ENCODE measurements around the gene LRRC7. TPM values are rescaled to one million over a fixed set of nuclear protein-coding genes. Genes with fewer than 3 reads are reported as not detected.

Gene LRRC7
- total RNA-seq, 1 donor from 2014 or later, result 7.8 TPM

DNA sequence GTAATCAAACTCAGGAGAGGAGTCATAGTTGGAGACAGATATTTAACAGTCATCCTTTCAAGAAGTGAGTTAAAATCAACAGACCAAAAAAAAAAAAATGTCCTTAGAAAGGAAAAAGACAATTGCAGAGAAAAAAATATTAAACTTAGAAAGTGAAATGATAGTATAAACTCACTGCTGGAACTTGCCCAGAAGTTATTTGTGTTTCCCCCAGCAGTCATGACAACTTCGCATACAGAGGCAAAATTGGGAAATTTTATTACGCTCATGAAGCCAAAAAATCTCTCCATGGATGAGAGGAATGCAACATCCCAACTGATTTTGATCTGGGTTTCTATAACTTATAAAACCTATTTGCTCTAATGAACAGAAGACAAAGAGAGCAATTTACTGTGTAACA is 198.2 kb downstream of the LRRC7 start:
- Mint-ChIP-seq H3K27ac (no peak overlapping the region), H3K9me3 (ENCODE audit: low read depth) (no peaks in the 10 kb centered on the region), H3K27me3 (no peaks in the 10 kb centered on the region), H3K36me3 (ENCODE audit: insufficient read depth) (no peaks in the 10 kb centered on the region), H3K4me3 (ENCODE audit: low read depth) (no peak overlapping the region), H3K4me1 (ENCODE audit: low read depth) (no peaks in the 10 kb centered on the region)
- TF ChIP-seq, protein P1, sequence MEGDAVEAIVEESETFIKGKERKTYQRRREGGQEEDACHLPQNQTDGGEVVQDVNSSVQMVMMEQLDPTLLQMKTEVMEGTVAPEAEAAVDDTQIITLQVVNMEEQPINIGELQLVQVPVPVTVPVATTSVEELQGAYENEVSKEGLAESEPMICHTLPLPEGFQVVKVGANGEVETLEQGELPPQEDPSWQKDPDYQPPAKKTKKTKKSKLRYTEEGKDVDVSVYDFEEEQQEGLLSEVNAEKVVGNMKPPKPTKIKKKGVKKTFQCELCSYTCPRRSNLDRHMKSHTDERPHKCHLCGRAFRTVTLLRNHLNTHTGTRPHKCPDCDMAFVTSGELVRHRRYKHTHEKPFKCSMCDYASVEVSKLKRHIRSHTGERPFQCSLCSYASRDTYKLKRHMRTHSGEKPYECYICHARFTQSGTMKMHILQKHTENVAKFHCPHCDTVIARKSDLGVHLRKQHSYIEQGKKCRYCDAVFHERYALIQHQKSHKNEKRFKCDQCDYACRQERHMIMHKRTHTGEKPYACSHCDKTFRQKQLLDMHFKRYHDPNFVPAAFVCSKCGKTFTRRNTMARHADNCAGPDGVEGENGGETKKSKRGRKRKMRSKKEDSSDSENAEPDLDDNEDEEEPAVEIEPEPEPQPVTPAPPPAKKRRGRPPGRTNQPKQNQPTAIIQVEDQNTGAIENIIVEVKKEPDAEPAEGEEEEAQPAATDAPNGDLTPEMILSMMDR (IDR thresholded peaks at IDR 0.05; ENCODE audit: unreplicated experiment), result no peak
- DNase-seq (ENCODE audit: low spot score, unreplicated experiment), result no peak

DNA sequence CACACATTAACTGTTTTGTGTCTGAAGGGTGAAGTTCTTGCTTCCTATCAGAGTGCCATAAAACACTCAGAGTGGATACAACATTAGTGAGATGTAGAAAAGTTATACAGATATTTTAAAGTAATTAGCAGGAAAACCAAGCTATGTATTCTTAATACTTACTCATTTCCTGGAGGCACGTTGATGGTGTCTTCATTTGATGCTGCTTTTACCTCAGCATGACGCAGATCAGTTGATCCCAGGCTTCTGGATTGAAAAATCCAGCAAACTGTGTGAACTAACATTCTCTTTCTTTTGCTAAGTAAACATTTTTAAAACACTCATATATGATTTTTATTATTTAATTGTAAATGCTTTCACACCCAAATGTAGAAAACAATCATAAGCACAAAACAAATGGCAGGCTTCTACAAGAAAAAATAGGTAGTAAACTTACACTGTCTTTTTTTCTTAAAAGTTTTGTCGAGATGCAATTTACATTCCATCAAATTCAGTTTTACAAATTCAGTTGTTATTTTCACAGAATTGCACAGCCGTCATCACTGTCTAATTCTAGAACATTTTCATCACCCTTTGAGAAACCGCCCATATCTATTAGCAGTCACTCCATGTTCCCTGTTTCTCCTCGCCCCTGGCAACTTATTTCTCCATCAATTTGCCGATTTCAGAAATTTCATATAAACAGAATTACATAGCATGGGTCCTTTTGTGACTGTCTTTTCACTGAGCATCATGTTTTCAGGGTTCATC is 198.9 kb downstream of the LRRC7 start:
- H3K4me1 Mint-ChIP-seq (ENCODE audit: low read depth), result no peaks in the 10 kb centered on the region
- no peaks in the 10 kb centered on the region for H3K9me3 Mint-ChIP-seq (ENCODE audit: low read depth)
- no peaks in the 10 kb centered on the region for H3K27me3 Mint-ChIP-seq
- no peaks in the 10 kb centered on the region for H3K36me3 Mint-ChIP-seq (ENCODE audit: insufficient read depth)
- DNase-seq (ENCODE audit: low spot score, unreplicated experiment), result no peak
- no peak overlapping the region for H3K27ac Mint-ChIP-seq
- TF ChIP-seq, protein P1 (IDR thresholded peaks at IDR 0.05; ENCODE audit: unreplicated experiment), result no peak
- H3K4me3 Mint-ChIP-seq (ENCODE audit: low read depth), result no peak overlapping the region

DNA sequence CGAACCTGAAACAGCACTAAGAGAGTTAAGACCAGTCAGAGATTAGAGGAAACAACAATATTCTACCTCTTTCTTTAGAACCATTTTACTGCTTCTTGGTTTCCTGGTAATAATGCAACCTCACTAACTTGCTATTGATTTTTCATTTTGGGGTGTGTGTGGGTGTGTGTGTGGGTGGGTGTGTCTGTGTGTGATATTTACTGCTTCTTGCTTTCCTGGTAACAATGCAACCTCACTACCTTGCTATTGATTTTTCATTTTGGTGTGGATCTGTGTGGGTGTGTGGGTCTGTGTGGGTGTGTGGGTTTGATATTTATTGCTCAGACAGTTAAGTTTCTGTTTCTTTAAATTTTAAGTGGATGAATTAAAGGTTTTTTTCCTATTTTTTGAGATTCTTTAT is 208.8 kb downstream of the LRRC7 start:
- no peaks in the 10 kb centered on the region for H3K9me3 Mint-ChIP-seq (ENCODE audit: low read depth)
- TF ChIP-seq, protein P1 (IDR thresholded peaks at IDR 0.05; ENCODE audit: unreplicated experiment), result no peak
- H3K27me3 Mint-ChIP-seq, result no peaks in the 10 kb centered on the region

DNA sequence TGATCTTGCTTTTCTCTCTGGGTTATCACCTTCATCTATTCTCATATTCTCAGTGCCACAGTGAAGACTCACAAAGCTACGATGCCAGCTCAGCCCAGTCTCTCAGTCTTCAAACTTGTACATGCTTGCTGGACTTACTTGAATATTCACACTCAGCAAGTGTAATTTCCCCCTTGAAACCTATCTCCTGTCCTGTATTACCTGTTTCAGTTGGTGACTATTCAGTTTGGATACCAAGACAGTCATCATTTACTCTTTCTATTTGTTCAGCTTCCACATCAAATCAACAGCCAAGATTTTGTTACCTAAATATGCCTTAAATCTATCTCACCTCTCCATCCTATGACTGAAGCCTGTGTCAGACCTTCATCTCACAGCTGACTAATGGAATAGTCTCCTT is 209.7 kb downstream of the LRRC7 start:
- Mint-ChIP-seq H3K27ac (no peak overlapping the region), H3K4me1 (ENCODE audit: low read depth) (peaks cover 2% of the 10 kb centered on the region), H3K36me3 (ENCODE audit: insufficient read depth) (no peaks in the 10 kb centered on the region), H3K9me3 (ENCODE audit: low read depth) (no peaks in the 10 kb centered on the region), H3K27me3 (no peaks in the 10 kb centered on the region), H3K4me3 (ENCODE audit: low read depth) (no peak overlapping the region)
- TF ChIP-seq, protein P1 (IDR thresholded peaks at IDR 0.05; ENCODE audit: unreplicated experiment), result no peak
- DNase-seq (ENCODE audit: low spot score, unreplicated experiment), result no peak

More for the DNA sequence above, 208.8 kb downstream of the LRRC7 start:
- H3K27ac Mint-ChIP-seq, result no peak overlapping the region
- peaks cover 2% of the 10 kb centered on the region for H3K4me1 Mint-ChIP-seq (ENCODE audit: low read depth)
- H3K4me3 Mint-ChIP-seq (ENCODE audit: low read depth), result no peak overlapping the region
- DNase-seq (ENCODE audit: low spot score, unreplicated experiment), result no peak
- no peaks in the 10 kb centered on the region for H3K36me3 Mint-ChIP-seq (ENCODE audit: insufficient read depth)

DNA sequence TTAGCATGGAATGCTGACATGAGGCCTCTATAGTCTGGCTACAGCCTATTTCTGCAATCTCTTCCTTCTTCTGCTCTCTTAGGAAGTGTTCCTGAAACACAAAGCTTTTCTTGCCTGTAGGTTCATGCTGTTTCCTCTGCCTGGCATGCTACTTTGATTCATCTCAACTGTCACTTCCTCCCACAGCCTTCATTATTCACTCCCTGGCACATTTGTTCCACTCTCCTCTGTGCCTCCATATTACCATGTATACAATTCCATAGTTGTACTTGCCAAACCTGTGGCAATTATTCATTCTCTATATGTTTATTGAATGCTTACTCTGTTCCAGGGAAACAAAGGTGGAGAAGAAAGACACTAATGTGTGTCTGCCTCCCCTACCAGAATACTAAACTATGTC is 210.2 kb downstream of the LRRC7 start:
- H3K4me3 Mint-ChIP-seq (ENCODE audit: low read depth), result no peak overlapping the region
- no peak overlapping the region for H3K27ac Mint-ChIP-seq
- peaks cover 2% of the 10 kb centered on the region for H3K4me1 Mint-ChIP-seq (ENCODE audit: low read depth)
- DNase-seq (ENCODE audit: low spot score, unreplicated experiment), result no peak
- no peaks in the 10 kb centered on the region for H3K9me3 Mint-ChIP-seq (ENCODE audit: low read depth)
- H3K36me3 Mint-ChIP-seq (ENCODE audit: insufficient read depth), result no peaks in the 10 kb centered on the region
- TF ChIP-seq, protein P1 (IDR thresholded peaks at IDR 0.05; ENCODE audit: unreplicated experiment), result no peak
- no peaks in the 10 kb centered on the region for H3K27me3 Mint-ChIP-seq

All from progenitor cell of endocrine pancreas (in vitro differentiated cells).